ENCODE measurements around the gene SELENOV.

SELENOV gene

GRCh38 chr19:39525205-39525604 lies 10.3 kb downstream of the SELENOV start:
- no peak for DNase-seq

- DNase-seq, result no peak
Observed at GRCh38 chr19:39531834-39532232, 16.9 kb downstream of the SELENOV start.

- DNase-seq, result peak; percentile 94
Observed at GRCh38 chr19:39532233-39533002, 17.5 kb downstream of the SELENOV start, which contains the start of gene EID2B. EID2B (minus strand) TSS chr19:39532852; CDS start chr19:39532802, 50 bp downstream.

GRCh38 chr19:39533003-39533512 lies 18.1 kb downstream of the SELENOV start:
- DNase-seq, result no peak

- DNase-seq, result no peak
Observed at GRCh38 chr19:39533791-39534190, 18.9 kb downstream of the SELENOV start.

GRCh38 chr19:39539165-39539517 lies 24.2 kb downstream of the SELENOV start:
- no peak for DNase-seq

- DNase-seq, result peak; percentile 93
Observed at GRCh38 chr19:39539518-39540332, 24.8 kb downstream of the SELENOV start, which contains the start of gene EID2. EID2 (minus strand) TSS chr19:39540161; CDS start chr19:39540079, 82 bp downstream.

GRCh38 chr19:39540333-39540673 lies 25.4 kb downstream of the SELENOV start:
- no peak for DNase-seq

- no peak for DNase-seq
Observed at GRCh38 chr19:39542206-39542605, 27.3 kb downstream of the SELENOV start.

GRCh38 chr19:39543477-39543857 lies 28.5 kb downstream of the SELENOV start:
- no peak for DNase-seq

- DNase-seq, result no peak
Observed at GRCh38 chr19:39544226-39544903, 29.4 kb downstream of the SELENOV start.

GRCh38 chr19:39544911-39545310 lies 30.0 kb downstream of the SELENOV start:
- no peak for DNase-seq

- no peak for DNase-seq
Observed at GRCh38 chr19:39546599-39546998, 31.7 kb downstream of the SELENOV start.

GRCh38 chr19:39550197-39550596 lies 35.3 kb downstream of the SELENOV start:
- no peak for DNase-seq

- DNase-seq, result no peak
Observed at GRCh38 chr19:39553082-39553652, 38.2 kb downstream of the SELENOV start.

- no peak for DNase-seq
Observed at GRCh38 chr19:39554701-39555311, 39.9 kb downstream of the SELENOV start.

- no peak for DNase-seq
Observed at GRCh38 chr19:39555883-39556282, 40.9 kb downstream of the SELENOV start.

- DNase-seq, result no peak
Observed at GRCh38 chr19:39557811-39558623, 43.1 kb downstream of the SELENOV start.

- DNase-seq, result no peak
Observed at GRCh38 chr19:39558624-39559117, 43.7 kb downstream of the SELENOV start.

GRCh38 chr19:39563408-39563807 lies 48.5 kb downstream of the SELENOV start:
- DNase-seq, result no peak

- no peak for DNase-seq
Observed at GRCh38 chr19:39566064-39566463, 51.1 kb downstream of the SELENOV start.

Data from CD4-positive, alpha-beta T cell treated with Interferon gamma for 1 hour (primary cell).